HFFc6 (cell line): Measurements from ENCODE around the gene HAUS7. TPM values are rescaled to one million over a fixed set of nuclear protein-coding genes. Genes with fewer than 3 reads are reported as not detected.

ENCODE experiments used
- DNase-seq: peaks from one replicate; pipeline ENCODE4 v3.0.0-alpha.2; 2018
- H3K27ac Mint-ChIP-seq: 2 replicates; pipeline ENCODE4 v1.8.0; 2020; ENCODE audit warnings: mild to moderate bottlenecking, mixed read lengths
- H3K27me3 Mint-ChIP-seq: 2 replicates; pipeline ENCODE4 v1.8.0; 2021; ENCODE audit warnings: mild to moderate bottlenecking, moderate library complexity, mixed read lengths; ENCODE audit not compliant: insufficient read depth
- H3K36me3 Mint-ChIP-seq: 2 replicates; pipeline ENCODE4 v1.8.0; 2021; ENCODE audit warnings: low read depth, mixed read lengths
- H3K4me1 Mint-ChIP-seq: 2 replicates; pipeline ENCODE4 v1.8.0; 2020; ENCODE audit warnings: low read depth, mixed read lengths
- H3K4me3 Mint-ChIP-seq: 2 replicates; pipeline ENCODE4 v1.8.0; 2020; ENCODE audit warnings: mild to moderate bottlenecking, moderate library complexity, mixed read lengths
- H3K9me3 Mint-ChIP-seq: 2 replicates; pipeline ENCODE4 v1.8.0; 2020; ENCODE audit warnings: mild to moderate bottlenecking, mixed read lengths
- CTCF ChIP-seq: fragments of 200-600 bp; sonication (generic); IDR thresholded peaks from 2 replicates; pipeline ENCODE4 v1.5.0; 2021; ENCODE audit warnings: antibody characterized with exemption, mild to moderate bottlenecking
- total RNA-seq, 6 experiments: library from RNA; stranded (reverse); fragmentation: NEBNext Ultra II Directional; extraction: Animal tissue kit (Norgen Biotek cat#: 25700); gene quantifications; 2 replicates in 1 of 6; 3 replicates in 5 of 6; pipeline ENCODE4 v1.2.3, GENCODE V29; 2021

HAUS7 gene
- total RNA-seq, 6 experiments from 2014 or later, result 20.3 to 32.0 (median 28.2) TPM

DNA sequence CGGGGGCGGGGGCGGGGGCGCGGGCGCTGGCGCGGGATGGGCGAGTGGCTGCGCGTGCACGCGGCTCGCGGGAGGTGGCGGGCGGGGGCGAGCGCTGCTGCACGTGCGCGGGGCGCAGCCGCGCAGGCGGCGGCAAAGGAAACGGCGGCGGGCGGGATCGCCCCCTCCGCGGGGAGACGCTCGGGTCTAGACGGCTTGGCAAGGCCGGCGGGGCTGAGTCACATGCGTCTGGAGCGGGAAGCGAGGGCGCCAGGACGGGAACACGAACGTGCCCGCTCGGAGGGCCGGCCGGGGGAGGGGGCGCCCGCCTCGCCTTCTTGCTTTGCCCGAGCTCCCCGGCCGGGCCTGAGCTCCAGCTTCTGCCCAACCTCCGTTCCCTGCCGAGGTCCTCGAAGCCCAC is 4.3 kb upstream of the HAUS7 start:
- peak overlapping the region; percentile 87; the same call in 1 of the 2 replicates for H3K27ac Mint-ChIP-seq
- no peaks in the 10 kb centered on the region for H3K9me3 Mint-ChIP-seq
- peak; percentile 22 for DNase-seq
- no peaks in the 10 kb centered on the region for H3K36me3 Mint-ChIP-seq
- H3K27me3 Mint-ChIP-seq, result peaks cover 2% of the 10 kb centered on the region
- H3K4me1 Mint-ChIP-seq, result peaks cover 36% of the 10 kb centered on the region
- H3K4me3 Mint-ChIP-seq, result no peak overlapping the region
- TF ChIP-seq CTCF, result no peak

DNA sequence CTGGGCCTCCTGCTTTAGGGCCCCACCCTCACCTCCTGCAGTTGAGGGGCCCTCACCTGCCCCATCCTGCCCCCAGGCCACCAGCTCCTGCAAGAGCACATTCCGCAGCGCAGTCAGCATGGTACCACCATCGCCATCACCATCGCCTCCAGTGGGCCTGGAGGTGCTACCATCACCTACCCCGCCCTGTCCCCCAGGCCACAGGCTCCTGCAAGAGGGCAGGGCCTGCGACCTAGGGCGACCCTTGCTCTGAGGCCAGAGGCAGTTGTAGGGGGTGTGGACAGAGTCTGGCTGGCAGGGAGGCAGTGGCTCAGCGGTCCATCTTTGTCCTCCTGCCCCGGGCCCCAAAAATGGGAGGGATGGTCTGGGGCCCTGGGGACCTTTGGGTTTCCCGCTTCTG is 3.9 kb upstream of the HAUS7 start:
- DNase-seq, result no peak
- no peak for TF ChIP-seq CTCF
- Mint-ChIP-seq H3K4me3 (no peak overlapping the region), H3K36me3 (no peaks in the 10 kb centered on the region), H3K27me3 (peaks cover 2% of the 10 kb centered on the region), H3K27ac (no peak overlapping the region), H3K4me1 (peaks cover 36% of the 10 kb centered on the region), H3K9me3 (no peaks in the 10 kb centered on the region)

DNA sequence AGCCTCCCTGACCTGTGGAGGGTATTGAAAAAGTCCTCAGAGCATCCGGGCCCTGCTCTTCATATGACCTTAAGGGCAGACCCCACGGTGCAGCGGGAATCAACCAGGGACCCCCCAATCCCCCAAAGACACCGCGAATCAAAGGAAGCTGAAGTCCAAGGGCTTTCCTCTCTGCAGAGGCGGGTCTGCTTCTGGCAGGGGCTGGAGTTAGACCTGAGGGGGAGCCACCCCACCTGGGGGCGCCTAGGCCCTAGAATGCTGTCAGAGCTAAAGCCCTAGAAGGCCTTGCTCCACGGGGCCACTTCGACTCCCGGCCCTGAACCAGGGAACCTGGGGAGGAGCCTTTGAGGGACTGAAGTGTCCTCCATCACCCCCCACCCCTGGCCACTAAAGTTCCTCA is 2.8 kb upstream of the HAUS7 start:
- Mint-ChIP-seq H3K9me3 (no peaks in the 10 kb centered on the region), H3K4me1 (peaks cover 35% of the 10 kb centered on the region), H3K4me3 (no peak overlapping the region), H3K27ac (no peak overlapping the region), H3K27me3 (peaks cover 2% of the 10 kb centered on the region), H3K36me3 (no peaks in the 10 kb centered on the region)
- DNase-seq, result no peak
- TF ChIP-seq CTCF, result no peak

GRCh38 chrX:153471663-153472280 is 1.4 kb upstream of the HAUS7 start:
- H3K4me3 Mint-ChIP-seq, result no peak overlapping the region
- no peaks in the 10 kb centered on the region for H3K9me3 Mint-ChIP-seq
- peak overlapping the region; percentile 67; the same call in 1 of the 2 replicates for H3K27ac Mint-ChIP-seq
- no peak for TF ChIP-seq CTCF
- no peaks in the 10 kb centered on the region for H3K27me3 Mint-ChIP-seq
- no peak for DNase-seq
- no peaks in the 10 kb centered on the region for H3K36me3 Mint-ChIP-seq
- peaks cover 25% of the 10 kb centered on the region for H3K4me1 Mint-ChIP-seq

- peaks cover 10% of the 10 kb centered on the region; the same call in 1 of the 2 replicates for H3K4me1 Mint-ChIP-seq
- no peaks in the 10 kb centered on the region for H3K27me3 Mint-ChIP-seq
- H3K27ac Mint-ChIP-seq, result peak overlapping the region; percentile 45; the same call in 1 of the 2 replicates
- no peaks in the 10 kb centered on the region for H3K9me3 Mint-ChIP-seq
- TF ChIP-seq CTCF, result no peak
- H3K4me3 Mint-ChIP-seq, result peak overlapping the region; percentile 90
- H3K36me3 Mint-ChIP-seq, result no peaks in the 10 kb centered on the region
- peak; percentile 19 for DNase-seq
Measured at GRCh38 chrX:153469811-153470410, 465 bp downstream of the HAUS7 start.
